SK-N-DZ (cell line): Measurements from ENCODE around the gene AREL1.
A peak's percentile ranks its signal among the peaks of the same experiment; 100 is the strongest.

Source experiments
- DNase-seq: peaks from one replicate; pipeline ENCODE4 v3.0.0-alpha.2; 2015; ENCODE audit warnings: low spot score

The AREL1 gene

DNA sequence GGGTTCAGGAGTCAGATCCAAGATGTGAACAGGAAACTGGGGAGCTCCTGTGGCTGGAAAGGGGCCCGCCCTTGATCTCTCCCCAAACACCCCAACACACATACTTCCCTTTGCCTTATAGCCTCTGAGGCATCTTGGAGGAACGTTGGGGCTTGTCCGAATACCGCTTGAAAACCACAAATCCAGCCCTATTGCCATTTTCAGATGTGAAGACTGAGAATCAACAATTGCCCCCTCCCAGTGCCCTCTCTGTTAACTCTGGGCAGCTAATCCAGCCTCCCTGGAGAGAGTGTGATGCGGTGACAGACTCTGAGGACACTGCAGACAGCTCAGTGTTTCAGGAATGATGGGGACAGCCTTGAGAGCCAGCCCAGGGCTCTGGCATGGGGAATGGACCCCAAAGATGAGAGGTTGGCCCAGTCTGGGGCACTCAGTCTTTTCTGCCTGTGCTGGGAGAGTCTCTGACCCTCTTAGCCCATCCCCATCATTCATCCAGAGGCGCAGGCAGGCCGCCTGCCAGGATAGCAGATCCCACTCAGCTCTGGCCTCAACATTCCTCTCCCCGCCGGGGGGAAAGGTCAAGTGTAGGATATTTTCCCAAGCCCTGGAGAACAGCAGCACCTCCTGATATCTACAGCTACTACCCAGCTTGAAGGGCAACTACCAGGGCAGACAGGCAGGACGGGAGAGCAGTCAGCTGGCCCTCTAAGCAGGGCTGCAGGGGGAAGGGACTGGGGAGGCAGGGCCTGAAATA, 76.3 kb downstream of the AREL1 start:
- DNase-seq = no peak

DNA sequence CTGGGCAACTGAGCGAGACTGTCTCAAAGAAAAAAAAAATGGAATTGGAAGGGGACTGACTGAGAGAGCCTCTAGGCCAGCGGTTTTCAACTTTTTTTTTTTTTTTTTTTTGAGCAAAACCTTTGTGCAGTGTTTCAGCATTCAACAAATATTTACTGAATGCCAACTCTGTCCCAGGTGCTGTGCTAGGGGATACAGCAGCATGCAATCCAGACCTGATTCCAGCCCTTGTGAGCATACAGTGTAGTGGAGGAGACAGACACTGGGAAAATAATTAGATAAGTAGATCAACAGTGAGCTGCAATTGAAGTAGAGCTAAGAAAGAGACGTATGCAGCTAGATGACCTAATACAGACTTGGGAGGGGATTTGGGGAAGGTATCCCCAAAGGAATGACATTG, 77.0 kb downstream of the AREL1 start:
- no peak for DNase-seq

GRCh38 chr14:74634964-74635363, 77.9 kb downstream of the AREL1 start:
- no peak for DNase-seq

DNA sequence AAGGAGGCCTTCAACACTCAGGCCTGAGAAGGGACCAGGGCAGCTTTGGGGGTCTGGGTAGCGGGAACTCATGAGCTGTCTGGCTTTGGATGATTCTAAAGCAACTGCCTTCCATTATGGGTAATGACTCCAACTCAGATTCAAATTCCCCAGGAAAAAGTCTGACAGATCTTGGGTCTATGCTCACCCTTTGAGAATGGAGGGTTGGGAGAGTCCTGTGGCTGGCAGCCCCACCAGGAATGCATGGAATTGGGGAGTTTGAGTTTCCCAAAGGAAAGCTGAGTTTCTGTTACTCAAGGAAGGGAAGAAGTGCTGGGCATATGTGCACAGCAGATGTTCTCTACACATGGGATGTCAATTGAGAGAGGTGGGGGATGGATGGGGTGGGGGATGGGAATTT, 78.4 kb downstream of the AREL1 start:
- no peak for DNase-seq

DNA sequence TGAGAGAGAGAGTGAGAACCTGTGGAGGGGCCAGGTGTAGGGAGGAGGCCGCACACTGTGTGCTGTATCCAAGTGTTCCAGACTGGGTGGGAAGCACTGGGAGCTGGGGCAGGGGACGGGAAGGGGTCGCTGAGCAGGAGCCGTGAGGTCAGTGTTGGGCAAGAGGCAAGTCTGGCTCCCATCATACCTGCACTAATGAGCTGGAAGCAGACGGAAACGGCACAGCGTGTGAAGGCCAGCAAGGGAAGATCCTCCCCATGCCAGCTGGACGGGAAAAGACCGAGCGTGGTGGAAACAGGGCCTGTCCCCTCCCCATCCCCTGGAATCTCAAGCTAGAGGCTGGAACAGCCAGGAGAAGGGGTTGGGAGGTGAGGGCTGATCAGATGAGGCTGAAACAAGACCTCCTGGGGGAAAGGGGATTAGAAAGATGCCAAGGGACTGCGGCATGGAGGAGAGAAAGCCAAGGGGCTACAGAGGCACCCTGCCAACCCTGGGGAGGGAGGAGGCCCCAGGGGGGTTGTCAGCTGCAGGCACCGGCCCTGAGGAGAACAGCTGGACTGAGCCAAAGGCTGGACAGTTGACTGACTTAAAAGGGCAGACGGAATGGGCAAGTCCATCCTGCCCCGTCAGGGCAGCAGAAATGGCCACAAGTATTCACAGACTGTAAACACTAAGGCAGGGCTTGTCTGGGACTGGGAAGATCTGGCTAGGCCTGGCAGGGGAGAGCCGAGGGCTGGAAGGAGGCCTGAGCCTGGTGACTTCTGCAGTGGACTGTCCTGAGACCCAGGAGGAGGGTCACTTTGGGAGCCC, 81.8 kb downstream of the AREL1 start:
- DNase-seq = no peak

- DNase-seq = no peak
These were observed 84.5 kb downstream of the AREL1 start for GRCh38 chr14:74628418-74628817.

DNA sequence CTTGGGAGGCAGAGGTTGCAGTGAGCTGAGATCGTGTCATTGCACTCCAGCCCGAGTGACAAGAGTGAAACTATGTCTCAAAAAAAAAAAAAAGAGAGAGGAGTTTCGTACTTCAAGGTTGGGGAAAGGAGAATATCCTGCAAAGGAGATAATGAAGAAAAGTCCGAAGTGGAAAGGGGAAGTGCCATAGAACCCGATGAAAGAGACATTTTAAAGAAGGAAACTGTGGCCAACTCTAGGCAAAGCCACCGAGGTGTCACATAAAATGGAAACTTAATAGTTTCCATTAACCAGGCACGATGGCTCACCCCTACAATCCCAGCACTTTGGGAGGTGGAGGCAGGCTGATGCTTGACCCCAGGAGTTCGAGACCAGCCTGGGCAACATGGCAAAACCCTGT, 85.8 kb downstream of the AREL1 start:
- DNase-seq = no peak

DNA sequence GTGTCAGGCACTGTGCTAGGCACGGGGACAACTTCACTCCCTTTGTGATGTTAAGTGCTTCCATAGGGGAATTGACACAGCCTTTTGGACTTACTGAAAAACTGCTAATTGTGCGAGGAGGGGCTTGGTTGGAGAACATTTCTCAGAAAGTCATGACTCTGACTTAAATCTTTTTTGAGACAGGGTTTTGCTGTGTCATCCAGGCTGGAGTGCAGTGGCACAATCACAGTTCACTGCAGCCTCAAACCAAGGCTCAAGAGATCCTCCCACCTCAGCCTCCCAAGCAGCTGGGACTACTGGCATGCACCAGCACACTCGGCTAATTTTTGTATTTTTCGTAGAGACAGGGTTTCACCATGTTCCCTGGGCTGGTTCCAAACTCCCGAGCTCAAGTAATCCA, 90.6 kb downstream of the AREL1 start:
- DNase-seq = no peak

GRCh38 chr14:74621556-74621955, 91.3 kb downstream of the AREL1 start:
- DNase-seq = no peak

- no peak for DNase-seq
These were observed 92.0 kb downstream of the AREL1 start for GRCh38 chr14:74620923-74621322.

- DNase-seq = no peak
These were observed 92.4 kb downstream of the AREL1 start for GRCh38 chr14:74620497-74620921.

DNA sequence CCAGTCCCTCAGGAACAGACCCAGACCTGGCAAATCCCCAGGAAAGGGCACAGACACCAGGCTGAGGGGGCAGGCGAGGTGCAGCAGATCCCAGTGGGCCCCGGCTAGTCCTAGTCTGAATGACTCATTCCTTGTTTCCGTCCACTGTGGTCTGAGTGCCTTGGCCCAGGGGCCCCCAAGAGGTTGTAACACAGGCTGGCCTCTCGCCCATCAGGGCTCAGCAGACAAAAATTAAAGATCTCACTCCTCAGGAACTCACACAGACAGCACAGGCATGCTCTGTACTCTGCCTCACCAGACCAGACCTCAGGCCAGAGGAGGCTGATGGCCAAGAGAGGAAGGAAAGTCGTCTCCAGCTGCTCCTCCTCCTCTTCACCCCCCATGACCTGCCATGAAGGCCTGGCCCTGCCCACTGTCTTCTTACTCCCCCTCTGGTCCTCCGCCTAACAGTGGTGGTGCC, 93.2 kb downstream of the AREL1 start:
- no peak for DNase-seq

GRCh38 chr14:74618078-74618952, 94.6 kb downstream of the AREL1 start:
- DNase-seq = no peak

- no peak for DNase-seq
These were observed 95.7 kb downstream of the AREL1 start for GRCh38 chr14:74616996-74617700.

DNA sequence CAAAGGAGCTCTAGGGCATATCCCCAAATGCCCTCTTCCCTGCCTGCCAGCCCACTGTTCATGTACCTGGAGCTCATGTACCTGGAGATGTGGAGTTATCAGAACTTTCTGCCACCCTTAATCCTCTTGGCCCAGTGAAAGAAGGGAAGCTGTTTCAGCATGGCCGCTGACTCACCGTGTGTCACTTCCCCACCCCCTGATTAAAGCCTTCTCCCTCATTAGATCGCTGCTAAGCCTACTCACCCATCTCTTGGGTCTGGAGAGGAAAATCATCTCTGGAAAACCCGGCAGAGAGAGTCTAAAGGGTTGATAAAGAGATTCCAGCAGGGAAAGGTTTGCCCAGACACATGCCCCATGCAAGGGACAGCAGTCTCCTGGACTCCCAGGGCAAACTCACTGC, 96.4 kb downstream of the AREL1 start:
- no peak for DNase-seq

- DNase-seq = no peak
These were observed 97.1 kb downstream of the AREL1 start for GRCh38 chr14:74615735-74616134.

DNA sequence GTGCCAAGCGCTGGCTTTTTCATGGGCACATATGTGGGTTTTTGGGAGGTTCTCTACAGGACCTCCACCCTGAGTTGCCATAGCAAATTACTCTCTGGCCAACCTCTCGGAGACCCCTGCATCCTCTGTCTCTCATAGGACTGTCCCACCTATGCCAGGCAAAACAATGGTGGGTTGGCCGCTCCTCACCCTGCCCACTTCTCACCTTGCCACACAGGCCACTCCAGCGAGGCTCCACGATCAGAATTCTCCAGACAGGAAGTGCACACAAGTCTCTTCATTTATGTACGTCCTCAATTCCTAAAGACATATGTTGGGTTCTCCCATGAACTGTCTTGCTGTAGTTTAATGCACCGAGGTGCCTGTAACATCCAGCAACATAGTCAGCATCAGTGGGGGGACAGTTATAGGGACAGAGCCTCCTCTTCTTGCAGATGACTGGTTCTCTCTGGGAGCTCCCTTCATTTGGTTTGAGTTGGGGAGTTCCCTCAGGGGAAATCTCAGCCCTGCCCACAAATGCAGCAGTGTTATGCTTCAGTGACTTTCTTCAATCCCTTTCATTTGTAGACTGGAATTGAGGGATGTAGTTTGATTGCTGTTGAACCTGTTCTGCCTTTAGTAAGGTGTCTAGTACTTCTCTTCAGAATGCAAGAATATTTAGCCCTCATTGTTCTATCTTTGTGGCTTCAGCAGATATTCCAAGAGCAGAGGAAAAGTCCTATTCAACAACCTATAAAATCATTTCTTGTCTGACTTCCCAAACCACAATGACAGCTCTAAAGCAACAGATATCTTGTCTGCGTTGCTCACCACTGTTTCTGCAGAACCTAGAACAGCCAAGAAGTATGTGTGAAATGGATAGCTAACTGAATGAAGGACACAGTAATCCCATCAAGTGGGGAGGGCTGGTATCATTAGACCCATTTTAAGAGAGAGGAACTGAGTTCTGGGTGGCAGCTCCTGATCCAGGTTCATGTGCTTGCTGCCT, 98.1 kb downstream of the AREL1 start:
- DNase-seq = no peak

- DNase-seq = no peak
These were observed 99.5 kb downstream of the AREL1 start for GRCh38 chr14:74613211-74613914.

DNA sequence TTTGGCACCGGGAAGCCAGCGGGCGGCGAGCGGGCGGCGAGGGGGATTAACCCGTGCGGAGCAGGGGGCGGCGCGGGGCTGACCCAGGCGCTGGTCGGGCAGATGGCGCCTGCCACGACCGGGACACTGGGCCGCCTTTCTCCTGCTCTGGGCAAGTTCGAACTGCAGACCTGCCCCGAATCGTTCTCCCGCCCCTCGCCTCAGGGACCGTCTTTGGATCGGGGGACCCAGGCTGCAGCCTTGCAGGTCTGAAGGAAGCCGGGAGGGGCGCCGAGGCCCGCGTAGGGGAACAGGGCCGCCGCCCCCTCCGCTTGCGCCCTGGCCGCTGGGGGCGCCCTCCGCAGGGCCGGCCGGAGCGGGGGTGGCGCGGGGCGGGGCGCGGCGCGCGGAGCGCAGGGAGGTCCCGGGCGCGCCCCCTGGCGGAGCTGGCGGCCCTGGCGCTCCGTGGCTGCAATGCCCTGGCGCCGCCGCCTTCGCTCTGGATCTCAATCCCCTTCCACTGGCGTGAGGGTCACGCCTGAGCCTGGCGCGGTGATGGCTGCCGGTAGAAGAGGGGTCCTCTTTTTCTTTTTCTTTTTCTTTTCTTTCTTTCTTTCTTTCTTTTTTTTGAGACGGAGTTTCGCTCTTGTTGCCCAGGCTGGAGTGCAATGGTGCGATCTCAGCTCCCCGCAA, 100.4 kb downstream of the AREL1 start:
- peak; percentile 54 for DNase-seq
